ENCODE data around the gene IFITM1.
"Not testable (repeated sequence)": the region's sequence is repeated elsewhere in the genome, so short reads cannot be mapped to it uniquely, and the experiment has no call there.

The IFITM1 gene

GRCh38 chr11:311013-311748 lies 2.7 kb upstream of the IFITM1 start:
- not testable (repeated sequence) for DNase-seq

DNA sequence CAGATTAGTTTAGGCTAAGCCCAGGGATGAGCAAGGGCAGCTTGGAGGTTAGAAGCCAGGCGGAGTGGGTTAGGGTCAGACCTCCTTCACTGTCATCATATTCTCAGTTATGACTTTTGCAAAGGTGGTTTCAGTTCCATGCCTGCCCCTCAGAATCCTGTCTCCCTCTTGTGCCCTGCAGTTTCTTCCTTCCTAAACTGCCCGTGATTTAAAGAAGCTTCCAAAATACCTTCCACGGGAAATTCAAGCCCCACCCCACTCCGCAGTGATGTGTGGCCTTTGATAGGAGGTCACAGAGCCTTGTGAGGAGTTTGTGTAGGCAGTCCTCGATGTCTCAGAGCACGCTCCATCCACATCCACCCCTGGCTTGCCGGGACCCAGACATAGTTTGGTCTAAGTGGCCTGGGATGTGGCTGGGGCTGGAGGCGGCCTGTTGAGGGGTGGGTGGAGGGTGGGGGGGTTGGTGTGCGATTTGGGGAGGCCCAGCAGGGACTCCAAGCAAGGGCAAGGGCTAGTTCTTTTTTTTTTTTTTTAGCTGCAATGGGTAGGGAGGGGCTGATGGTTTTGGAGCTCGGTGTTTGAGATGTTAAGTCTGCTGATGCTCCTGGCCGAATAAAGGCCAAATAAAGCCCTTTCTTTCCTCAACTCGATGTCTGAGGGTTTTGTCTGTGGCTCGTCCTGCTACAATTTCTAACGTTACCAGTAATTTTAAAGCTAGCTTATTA lies 1.6 kb upstream of the IFITM1 start:
- no peak for DNase-seq

GRCh38 chr11:313304-313786 lies 495 bp upstream of the IFITM1 start:
- no peak for DNase-seq

- DNase-seq: not testable (repeated sequence)
Observed at GRCh38 chr11:314554-314875, 675 bp downstream of the IFITM1 start.

GRCh38 chr11:315051-315481 lies 1.2 kb downstream of the IFITM1 start:
- DNase-seq: no peak

DNA sequence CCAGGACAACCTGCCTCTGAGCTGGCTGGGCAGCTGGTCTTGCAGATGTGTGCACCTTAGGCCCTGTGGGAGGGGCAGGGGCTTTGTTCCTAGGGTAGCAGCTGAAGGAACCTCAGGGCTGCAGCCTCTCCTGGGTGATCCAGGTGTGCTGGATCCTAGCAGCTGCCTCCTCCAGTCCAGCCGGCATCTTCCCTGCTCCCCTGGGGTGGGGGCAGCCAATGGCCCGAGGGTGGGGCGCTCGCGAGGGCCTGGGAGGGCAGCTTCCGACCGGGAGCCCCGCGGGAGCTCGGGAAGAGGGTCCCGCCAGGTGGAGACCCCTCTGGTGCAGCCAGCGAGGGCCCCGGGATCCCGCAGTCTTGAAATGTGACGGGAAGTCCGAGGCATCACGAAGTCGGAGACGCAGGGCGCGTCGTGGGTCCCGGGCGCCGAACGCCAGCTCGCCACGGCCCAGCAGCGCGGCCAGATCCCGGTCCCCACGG lies 1.7 kb downstream of the IFITM1 start:
- DNase-seq: no peak

- no peak for DNase-seq
Observed at GRCh38 chr11:316031-316701, 2.3 kb downstream of the IFITM1 start.

- no peak for DNase-seq
Observed at GRCh38 chr11:316891-317301, 3.1 kb downstream of the IFITM1 start.

GRCh38 chr11:317668-318404 lies 4.0 kb downstream of the IFITM1 start:
- DNase-seq: not testable (repeated sequence)

GRCh38 chr11:318405-319120 lies 4.7 kb downstream of the IFITM1 start:
- not testable (repeated sequence) for DNase-seq

DNA sequence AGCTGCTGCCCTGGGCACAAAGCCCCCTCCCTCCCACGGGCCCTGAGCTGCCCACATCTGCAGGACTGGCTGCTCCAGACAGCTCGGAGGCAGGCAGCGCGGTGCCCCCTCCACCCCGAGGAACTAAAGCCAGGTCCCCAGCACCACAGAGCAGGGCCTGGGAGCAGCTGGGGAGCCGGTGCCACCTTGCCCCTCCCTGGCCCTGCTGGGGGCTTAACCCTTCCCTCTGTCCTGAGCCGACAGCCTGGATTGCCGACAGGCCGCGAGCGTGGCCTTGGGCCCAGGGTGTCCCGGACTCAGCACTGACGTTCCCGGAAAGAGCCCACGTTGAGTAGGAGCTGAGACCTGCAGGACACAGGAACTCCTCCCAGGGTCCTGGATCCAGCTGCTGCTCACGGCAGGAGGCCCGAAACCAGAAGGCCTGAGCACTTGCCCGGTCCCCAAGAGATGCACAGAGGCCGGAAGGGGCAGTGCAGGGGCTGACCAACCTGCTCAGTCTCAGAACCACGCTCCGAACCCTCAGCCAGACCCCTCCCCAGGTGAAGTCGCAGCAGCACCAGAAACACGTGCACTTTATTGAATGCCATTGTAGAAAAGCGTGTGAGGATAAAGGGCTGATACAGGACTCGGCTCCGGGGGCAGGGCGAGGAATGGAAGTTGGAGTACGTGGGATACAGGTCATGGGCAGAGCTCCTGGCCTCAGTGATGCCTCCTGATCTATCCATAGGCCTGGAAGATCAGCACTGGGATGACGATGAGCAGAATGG lies 5.5 kb downstream of the IFITM1 start:
- not testable (repeated sequence) for DNase-seq

- DNase-seq: not testable (repeated sequence)
Observed at GRCh38 chr11:319888-320273, 6.0 kb downstream of the IFITM1 start.

GRCh38 chr11:324156-324555 lies 10.3 kb downstream of the IFITM1 start:
- no peak for DNase-seq

DNA sequence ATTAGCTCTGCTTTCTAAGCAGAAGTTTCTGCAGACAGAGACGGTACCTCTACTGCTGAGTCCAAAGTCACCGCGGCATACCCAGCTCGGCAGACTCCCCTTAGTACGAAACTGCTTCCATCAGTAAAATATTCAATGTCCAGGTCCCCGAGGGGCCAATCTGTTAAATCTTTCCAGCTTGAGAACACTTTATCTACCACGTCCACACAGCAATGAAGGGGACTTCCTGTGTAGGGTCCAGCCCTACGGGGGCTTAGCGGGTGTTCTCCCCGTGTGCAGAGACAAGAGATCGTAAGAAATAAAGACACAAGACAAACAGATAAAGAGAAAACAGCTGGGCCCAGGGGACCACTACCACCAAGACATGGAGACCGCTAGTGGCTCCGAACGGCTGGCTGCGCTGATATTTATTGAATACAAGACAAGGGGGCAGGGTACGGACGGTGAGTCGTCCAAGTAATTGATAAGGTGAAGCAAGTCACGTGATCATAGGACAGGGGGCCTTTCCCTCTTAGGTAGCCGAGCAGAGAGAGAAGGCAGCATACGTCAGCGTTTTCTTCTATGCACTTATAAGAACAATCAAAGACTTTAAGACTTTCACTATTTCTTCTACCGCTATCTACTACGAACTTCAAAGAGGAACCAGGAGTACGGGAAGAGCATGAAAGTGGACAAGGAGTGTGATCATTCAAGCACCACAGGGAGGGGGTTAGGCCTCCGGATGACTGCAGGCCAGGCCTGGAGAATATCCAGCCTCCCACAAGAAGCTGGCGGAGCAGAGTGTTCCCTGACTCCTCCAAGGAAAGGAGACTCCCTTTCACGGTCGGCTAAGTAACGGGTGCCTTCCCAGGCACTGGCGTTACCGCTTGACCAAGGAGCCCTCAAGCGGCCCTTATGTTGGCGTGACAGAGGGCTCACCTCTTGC lies 11.0 kb downstream of the IFITM1 start:
- not testable (repeated sequence) for DNase-seq

GRCh38 chr11:325796-326591 lies 12.2 kb downstream of the IFITM1 start:
- no peak for DNase-seq

DNA sequence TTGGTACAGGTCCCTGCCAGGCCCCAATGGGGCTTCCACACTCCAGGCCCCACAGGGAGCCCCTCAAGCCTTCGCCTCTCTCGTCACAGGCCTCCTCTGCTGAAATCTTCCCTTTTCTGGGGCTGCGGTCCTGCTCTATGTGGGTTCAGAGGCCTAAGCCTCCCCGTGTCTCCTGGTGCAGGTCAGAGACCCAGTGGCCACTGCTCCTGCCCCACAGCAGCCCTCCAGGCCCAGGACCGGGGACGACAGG lies 12.7 kb downstream of the IFITM1 start:
- DNase-seq: no peak

- no peak for DNase-seq
Observed at GRCh38 chr11:326842-327580, 13.2 kb downstream of the IFITM1 start.

DNA sequence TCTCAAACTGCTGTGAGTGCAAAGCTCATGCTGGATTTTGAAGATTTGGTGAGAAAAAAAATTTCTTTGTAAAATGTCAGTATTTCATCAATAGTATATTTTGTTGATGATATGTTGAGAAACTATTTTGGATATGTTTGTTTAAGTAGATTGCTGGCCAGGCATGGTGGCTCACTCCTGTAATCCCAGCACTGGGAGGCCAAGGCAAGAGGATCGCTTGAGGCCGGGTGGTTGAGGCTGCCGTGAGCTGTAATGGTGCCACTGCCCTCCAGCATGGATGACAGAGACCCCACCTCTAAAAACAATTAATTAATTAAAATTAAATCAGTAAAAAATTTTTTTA lies 13.7 kb downstream of the IFITM1 start:
- no peak for DNase-seq

DNA sequence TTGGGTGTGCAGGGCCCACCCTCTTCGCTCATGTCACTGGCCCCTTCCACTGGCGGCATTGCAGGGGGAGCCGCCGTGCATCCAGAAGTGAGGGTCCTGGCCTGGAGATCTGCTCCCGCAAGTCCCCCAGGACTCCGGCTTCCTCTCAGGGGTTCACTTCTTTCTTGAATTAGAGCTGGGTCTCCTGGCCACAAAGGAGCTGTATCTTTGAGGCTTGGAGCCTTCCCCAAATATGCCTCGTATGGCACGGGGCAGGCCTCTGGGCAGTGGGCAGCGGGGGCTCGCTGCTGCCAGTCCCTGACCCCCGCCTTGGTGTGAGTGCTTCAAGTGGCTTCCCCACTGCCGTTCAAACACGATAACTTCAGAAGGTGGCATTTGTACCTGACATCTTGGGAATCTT lies 14.2 kb downstream of the IFITM1 start:
- DNase-seq: no peak
